Thyroid gland (tissue), 4 donors: ENCODE measurements around the gene ATG16L1. TPM values are rescaled to one million over a fixed set of nuclear protein-coding genes. Genes with fewer than 3 reads are reported as not detected.

Experiments
- DNase-seq, 2 donors: peaks; one replicate each; pipeline ENCODE4 v3.0.0-alpha.2; 2019
- H3K27ac ChIP-seq, 3 donors: fragments of 200-600 bp; sonication (generic); 1 replicate in 2 of 3; 2 replicates in 1 of 3; pipeline ENCODE4 v1.5.1; 2016 to 2019; ENCODE audit warnings: mild to moderate bottlenecking in 1 of 3, moderate library complexity in 1 of 3
- H3K27me3 ChIP-seq: fragments of 200-600 bp; sonication (generic); one replicate; pipeline ENCODE4 v1.5.1; 2019
- H3K36me3 ChIP-seq, 2 donors: fragments of 200-600 bp; sonication (generic); one replicate each; pipeline ENCODE4 v1.5.1; 2016 to 2019
- H3K4me1 ChIP-seq, 2 donors: fragments of 200-600 bp; sonication (generic); one replicate each; pipeline ENCODE4 v1.5.1; 2017 to 2019
- H3K4me3 ChIP-seq, 3 donors: fragments of 200-600 bp; sonication (generic); replicated peaks in 1 of 3; 1 replicate in 2 of 3; 2 replicates in 1 of 3; pipeline ENCODE4 v1.5.1; 2016; ENCODE audit warnings: mild to moderate bottlenecking in 1 of 3
- H3K9me3 ChIP-seq: fragments of 200-600 bp; sonication (generic); one replicate; pipeline ENCODE4 v1.5.1; 2017
- CTCF ChIP-seq, 6 experiments: fragments of 200-600 bp in 3 of 6; fragments of 450-650 bp in 3 of 6; sonication (generic) in 3 of 6; IDR thresholded peaks; one replicate each; pipeline ENCODE4 v1.5.1; 2016 to 2019; ENCODE audit warnings: antibody characterized with exemption in 6 of 6, mild to moderate bottlenecking in 2 of 6, inconsistent platforms in 1 of 6, moderate library complexity in 1 of 6
- POLR2A ChIP-seq, 2 donors: fragments of 450-650 bp; IDR thresholded peaks; one replicate each; pipeline ENCODE4 v1.6.1; 2017; ENCODE audit warnings: antibody characterized with exemption in 2 of 2, mild to moderate bottlenecking in 2 of 2, moderate library complexity in 1 of 2
- WGBS, 2 donors: methylation state at CpG; one replicate each; pipeline ENCODE4 v1.1.5; 2017; 5-methylcytosine and 5-hydroxymethylcytosine counted together
- intact Hi-C: fragments of 100-400 bp; cut with DNase I; formaldehyde crosslinking; loops from one replicate; pipeline ENCODE4 v1.15.1; 2023
- total RNA-seq, 4 donors: library from RNA; depleted of rRNA; stranded (reverse); fragments of >200 nt; gene quantifications; one replicate each; pipeline ENCODE4 v1.2.3, GENCODE V29; 2016

Gene ATG16L1
- total RNA-seq, 4 donors from 2014 or later: 52.7 to 112 (median 78.9) TPM

- Histone ChIP-seq H3K4me3 (no peak overlapping the region), H3K4me1 (peaks cover 11 to 12% of the 10 kb centered on the region in 2 donors), H3K27ac (peak overlapping the region; percentile 25 to 61 (median 56)), H3K27me3 (no peaks in the 10 kb centered on the region), H3K36me3 (no peaks in the 10 kb centered on the region), H3K9me3 (no peaks in the 10 kb centered on the region)
- WGBS, 2 donors: 79 to 80% methylated on average over 3 of the region's 3 CpGs
- intact Hi-C loops: no loop called here
- TF ChIP-seq CTCF (IDR thresholded peaks at IDR 0.05) (no peak), POLR2A (IDR thresholded peaks at IDR 0.05) (no peak)
- no peak for DNase-seq
Measured at GRCh38 chr2:233338812-233339368, 87.4 kb downstream of the ATG16L1 start.

GRCh38 chr2:233339427-233339826 lies 88.0 kb downstream of the ATG16L1 start:
- Histone ChIP-seq H3K9me3 (no peaks in the 10 kb centered on the region), H3K4me3 (no peak overlapping the region), H3K27ac (peak overlapping the region; percentile 25 to 61 (median 56)), H3K27me3 (no peaks in the 10 kb centered on the region), H3K36me3 (no peaks in the 10 kb centered on the region), H3K4me1 (peaks cover 11 to 12% of the 10 kb centered on the region in 2 donors)
- no peak for DNase-seq
- 35 to 43% methylated on average over 3 of the region's 3 CpGs for WGBS, 2 donors
- intact Hi-C loops: no loop called here
- TF ChIP-seq POLR2A (IDR thresholded peaks at IDR 0.05) (no peak), CTCF (IDR thresholded peaks at IDR 0.05) (no peak)

DNA sequence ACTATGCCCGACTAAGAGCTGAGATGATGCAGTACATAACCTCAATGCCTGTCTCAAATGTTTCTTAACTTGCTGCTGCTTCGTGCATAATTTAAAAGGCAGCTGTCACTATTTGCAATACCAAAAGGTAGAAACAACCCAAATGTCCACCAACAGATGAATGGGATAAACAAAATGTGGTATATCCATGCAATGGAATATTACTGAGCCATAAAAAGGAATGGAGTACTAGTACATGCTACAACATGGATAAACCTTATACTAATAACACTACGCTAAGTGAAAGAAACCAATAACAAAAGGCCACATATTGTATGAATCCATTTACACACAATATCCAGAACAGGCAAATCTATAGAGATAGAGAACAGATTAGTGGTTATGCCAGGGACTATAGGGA lies 89.8 kb downstream of the ATG16L1 start:
- Histone ChIP-seq H3K4me3 (no peak overlapping the region), H3K9me3 (no peaks in the 10 kb centered on the region), H3K36me3 (no peaks in the 10 kb centered on the region), H3K27ac (no peak overlapping the region), H3K4me1 (peaks cover 11 to 12% of the 10 kb centered on the region in 2 donors), H3K27me3 (no peaks in the 10 kb centered on the region)
- TF ChIP-seq CTCF (IDR thresholded peaks at IDR 0.05) (no peak), POLR2A (IDR thresholded peaks at IDR 0.05) (no peak)
- intact Hi-C loops: no loop called here
- 97 to 98% methylated on average over 3 of the region's 3 CpGs for WGBS, 2 donors
- DNase-seq: no peak

- no peak for TF ChIP-seq CTCF (IDR thresholded peaks at IDR 0.05)
- no peak for TF ChIP-seq POLR2A (IDR thresholded peaks at IDR 0.05)
- Histone ChIP-seq H3K4me1 (peaks cover 11 to 12% of the 10 kb centered on the region in 2 donors), H3K27me3 (no peaks in the 10 kb centered on the region), H3K36me3 (no peaks in the 10 kb centered on the region), H3K9me3 (no peaks in the 10 kb centered on the region), H3K27ac (no peak overlapping the region), H3K4me3 (no peak overlapping the region)
- WGBS, 2 donors: 87 to 88% methylated on average over 5 of the region's 5 CpGs
- intact Hi-C loops: no loop called here
- no peak for DNase-seq
Measured at GRCh38 chr2:233342301-233342700, 90.8 kb downstream of the ATG16L1 start.

- Histone ChIP-seq H3K4me1 (peaks cover 11 to 12% of the 10 kb centered on the region in 2 donors), H3K4me3 (no peak overlapping the region), H3K36me3 (no peaks in the 10 kb centered on the region), H3K9me3 (no peaks in the 10 kb centered on the region), H3K27me3 (no peaks in the 10 kb centered on the region), H3K27ac (no peak overlapping the region)
- no peak for DNase-seq
- no peak for TF ChIP-seq POLR2A (IDR thresholded peaks at IDR 0.05)
- no peak for TF ChIP-seq CTCF (IDR thresholded peaks at IDR 0.05)
- intact Hi-C loops: no loop called here
- 92 to 95% methylated on average over 15 of the region's 15 CpGs for WGBS, 2 donors
Measured at GRCh38 chr2:233343171-233343705, 91.8 kb downstream of the ATG16L1 start.
